OCI-LY7 (cell line): ENCODE measurements around the gene ATXN1. TPM values are rescaled to one million over a fixed set of nuclear protein-coding genes. Genes with fewer than 3 reads are reported as not detected.

Source experiments
- BruUV-seq: library from RNA; stranded (reverse); fragments of 400-500 nt; replicated peaks from 2 replicates; lab custom pipeline; 2021; lab: Mats Ljungman, UMichigan
- CTCF ChIA-PET: fragments of 300-600 bp; sonication (Branson Sonifier 250); formaldehyde crosslinking; loops from one replicate; lab custom pipeline; 2022; ENCODE audit warnings: antibody characterized with exemption; ENCODE audit not compliant: unreplicated experiment; lab: Charles Lee
- POLR2A ChIA-PET: fragments of 300-600 bp; sonication (Branson Sonifier 250); formaldehyde crosslinking; loops from one replicate; lab custom pipeline; 2022; ENCODE audit warnings: antibody characterized with exemption; lab: Charles Lee
- DNase-seq: peaks from one replicate; pipeline ENCODE4 v3.0.0-alpha.2; 2015; ENCODE audit warnings: low spot score
- H2AFZ ChIP-seq: fragments of 200-600 bp; sonication (generic), shearing (Covaris generic); 2 replicates; pipeline ENCODE4 v1.6.1; 2014; ENCODE audit warnings: mild to moderate bottlenecking, antibody characterized with exemption, low read length, moderate library complexity
- H3K27ac ChIP-seq: fragments of 200-600 bp; sonication (generic); 2 replicates; pipeline ENCODE4 v1.5.1; 2014; ENCODE audit warnings: mixed run types, low read depth, mild to moderate bottlenecking, moderate library complexity, low read length, inconsistent platforms; ENCODE audit not compliant: poor library complexity, severe bottlenecking
- H3K36me3 ChIP-seq: fragments of 200-600 bp; sonication (generic); 2 replicates; pipeline ENCODE4 v1.6.1; 2014; ENCODE audit warnings: mild to moderate bottlenecking, antibody characterized with exemption, low read length, moderate library complexity, mixed read lengths; ENCODE audit not compliant: insufficient read depth
- H3K4me1 ChIP-seq: fragments of 200-600 bp; sonication (generic); 2 replicates; pipeline ENCODE4 v1.5.1; 2014; ENCODE audit warnings: mild to moderate bottlenecking, low read length; ENCODE audit not compliant: insufficient read depth, poor library complexity, severe bottlenecking
- H3K4me2 ChIP-seq: fragments of 200-600 bp; sonication (generic); 2 replicates; pipeline ENCODE4 v1.6.1; 2014; ENCODE audit warnings: mild to moderate bottlenecking, low read length
- H3K4me3 ChIP-seq: fragments of 200-600 bp; sonication (generic); 2 replicates; pipeline ENCODE4 v1.5.1; 2014; ENCODE audit warnings: mild to moderate bottlenecking, low read depth, low read length; ENCODE audit not compliant: poor library complexity, severe bottlenecking
- H3K79me2 ChIP-seq: fragments of 200-600 bp; sonication (generic); 2 replicates; pipeline ENCODE4 v1.6.1; 2016; ENCODE audit warnings: low read depth, mild to moderate bottlenecking, low read length, moderate library complexity, mixed read lengths; ENCODE audit not compliant: insufficient read depth
- H3K9me2 ChIP-seq: fragments of 200-600 bp; sonication (generic); 2 replicates; pipeline ENCODE4 v1.6.1; 2016; ENCODE audit warnings: mild to moderate bottlenecking, low read length, mixed read lengths; ENCODE audit not compliant: insufficient read depth
- H3K9me3 ChIP-seq: fragments of 200-600 bp; sonication (generic); 2 replicates; pipeline ENCODE4 v1.6.1; 2014; ENCODE audit warnings: mild to moderate bottlenecking, mixed run types, low read length, mixed read lengths
- H4K20me1 ChIP-seq: fragments of 200-600 bp; sonication (generic); 2 replicates; pipeline ENCODE4 v1.6.1; 2014; ENCODE audit warnings: mild to moderate bottlenecking, antibody characterized with exemption, low read length, moderate library complexity, mixed read lengths; ENCODE audit not compliant: insufficient read depth
- EZH2phosphoT487 ChIP-seq: fragments of 200-600 bp; sonication (generic); IDR thresholded peaks from 2 replicates; pipeline ENCODE4 v1.6.1; 2018; ENCODE audit warnings: low read depth, borderline replicate concordance, mild to moderate bottlenecking, mixed run types, antibody characterized with exemption, low read length, moderate library complexity, mixed read lengths
- intact Hi-C: fragments of 100-400 bp; cut with micrococcal nuclease; formaldehyde crosslinking; loops from one replicate; pipeline ENCODE4 v1.10.0; 2022; ENCODE audit not compliant: unreplicated experiment
- total RNA-seq, 2 experiments: library from RNA; depleted of rRNA in 1 of 2; stranded (reverse); fragments of >200 nt in 1 of 2; shearing (Covaris generic) in 1 of 2; gene quantifications; 2 replicates each; pipeline ENCODE4 v1.2.3, GENCODE V29; 2014 to 2022
- TF ChIP-seq, protein P1 (sequence below): fragments of 200-600 bp; sonication (generic); conservative IDR thresholded peaks from 2 replicates; pipeline ENCODE4 v1.5.1; 2014; ENCODE audit warnings: mild to moderate bottlenecking, antibody characterized with exemption, low read length, moderate library complexity, mixed read lengths

Gene ATXN1
- total RNA-seq, 2 experiments from 2014 or later, result not detected

- DNase-seq, result no peak
- Histone ChIP-seq H3K27ac (no peak overlapping the region), H4K20me1 (no peaks in the 10 kb centered on the region), H2AFZ (no peak overlapping the region), H3K9me2 (no peaks in the 10 kb centered on the region), H3K36me3 (no peaks in the 10 kb centered on the region), H3K79me2 (no peaks in the 10 kb centered on the region), H3K9me3 (no peaks in the 10 kb centered on the region), H3K4me1 (no peaks in the 10 kb centered on the region), H3K4me2 (no peak overlapping the region), H3K4me3 (no peak overlapping the region)
- BruUV-seq, result no TSS peak
- CTCF ChIA-PET, result no interaction called here
- POLR2A ChIA-PET, result no interaction called here
- intact Hi-C loops, result no loop called here
- no peak for TF ChIP-seq EZH2phosphoT487
- TF ChIP-seq, protein P1, sequence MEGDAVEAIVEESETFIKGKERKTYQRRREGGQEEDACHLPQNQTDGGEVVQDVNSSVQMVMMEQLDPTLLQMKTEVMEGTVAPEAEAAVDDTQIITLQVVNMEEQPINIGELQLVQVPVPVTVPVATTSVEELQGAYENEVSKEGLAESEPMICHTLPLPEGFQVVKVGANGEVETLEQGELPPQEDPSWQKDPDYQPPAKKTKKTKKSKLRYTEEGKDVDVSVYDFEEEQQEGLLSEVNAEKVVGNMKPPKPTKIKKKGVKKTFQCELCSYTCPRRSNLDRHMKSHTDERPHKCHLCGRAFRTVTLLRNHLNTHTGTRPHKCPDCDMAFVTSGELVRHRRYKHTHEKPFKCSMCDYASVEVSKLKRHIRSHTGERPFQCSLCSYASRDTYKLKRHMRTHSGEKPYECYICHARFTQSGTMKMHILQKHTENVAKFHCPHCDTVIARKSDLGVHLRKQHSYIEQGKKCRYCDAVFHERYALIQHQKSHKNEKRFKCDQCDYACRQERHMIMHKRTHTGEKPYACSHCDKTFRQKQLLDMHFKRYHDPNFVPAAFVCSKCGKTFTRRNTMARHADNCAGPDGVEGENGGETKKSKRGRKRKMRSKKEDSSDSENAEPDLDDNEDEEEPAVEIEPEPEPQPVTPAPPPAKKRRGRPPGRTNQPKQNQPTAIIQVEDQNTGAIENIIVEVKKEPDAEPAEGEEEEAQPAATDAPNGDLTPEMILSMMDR, result no peak
Measured at GRCh38 chr6:16793828-16794412, 32.7 kb upstream of the ATXN1 start.

DNA sequence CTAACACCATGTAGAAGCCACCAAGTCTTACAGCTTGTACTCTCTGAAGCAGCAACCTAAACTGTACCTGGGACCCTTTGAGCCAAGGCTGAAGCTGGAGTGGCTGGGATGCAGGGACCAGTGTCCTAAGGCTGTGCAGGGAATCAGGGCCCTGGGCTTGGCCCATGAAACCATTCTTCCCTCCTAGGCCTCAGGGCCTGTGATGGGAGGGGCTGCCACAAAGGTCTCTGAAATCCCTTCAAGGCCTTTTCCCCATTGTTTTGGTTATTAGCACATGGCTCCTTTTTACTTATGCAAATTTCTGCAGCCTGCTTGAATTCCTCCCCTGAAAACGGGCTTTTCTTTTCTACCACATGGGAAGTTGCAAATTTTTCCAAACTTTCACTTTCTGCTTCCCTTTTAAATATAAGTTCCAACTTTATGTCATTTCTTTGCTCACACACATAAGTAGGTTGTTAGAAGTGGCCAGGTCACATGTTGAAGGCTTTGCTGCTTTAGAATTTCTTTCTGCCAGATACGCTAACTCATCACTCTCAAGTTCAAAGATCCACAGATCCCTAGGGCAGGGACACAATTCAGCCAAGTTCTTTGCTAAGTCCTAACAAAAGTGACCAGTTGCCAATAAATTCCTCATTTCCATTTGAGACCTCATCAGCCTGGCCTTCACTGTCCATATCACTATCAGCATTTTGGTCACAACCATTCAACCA, 28.2 kb upstream of the ATXN1 start:
- H3K4me3 ChIP-seq, result no peak overlapping the region
- intact Hi-C loops, result no loop called here
- BruUV-seq, result no TSS peak
- H3K4me1 ChIP-seq, result no peaks in the 10 kb centered on the region
- H3K36me3 ChIP-seq, result no peaks in the 10 kb centered on the region
- no peaks in the 10 kb centered on the region for H3K9me3 ChIP-seq
- TF ChIP-seq, protein P1, result no peak
- ChIA-PET POLR2A (no interaction called here), CTCF (no interaction called here)
- H3K4me2 ChIP-seq, result no peak overlapping the region
- DNase-seq, result no peak
- H3K9me2 ChIP-seq, result no peaks in the 10 kb centered on the region
- H2AFZ ChIP-seq, result no peak overlapping the region
- no peak overlapping the region for H3K27ac ChIP-seq
- H4K20me1 ChIP-seq, result no peaks in the 10 kb centered on the region
- H3K79me2 ChIP-seq, result no peaks in the 10 kb centered on the region

DNA sequence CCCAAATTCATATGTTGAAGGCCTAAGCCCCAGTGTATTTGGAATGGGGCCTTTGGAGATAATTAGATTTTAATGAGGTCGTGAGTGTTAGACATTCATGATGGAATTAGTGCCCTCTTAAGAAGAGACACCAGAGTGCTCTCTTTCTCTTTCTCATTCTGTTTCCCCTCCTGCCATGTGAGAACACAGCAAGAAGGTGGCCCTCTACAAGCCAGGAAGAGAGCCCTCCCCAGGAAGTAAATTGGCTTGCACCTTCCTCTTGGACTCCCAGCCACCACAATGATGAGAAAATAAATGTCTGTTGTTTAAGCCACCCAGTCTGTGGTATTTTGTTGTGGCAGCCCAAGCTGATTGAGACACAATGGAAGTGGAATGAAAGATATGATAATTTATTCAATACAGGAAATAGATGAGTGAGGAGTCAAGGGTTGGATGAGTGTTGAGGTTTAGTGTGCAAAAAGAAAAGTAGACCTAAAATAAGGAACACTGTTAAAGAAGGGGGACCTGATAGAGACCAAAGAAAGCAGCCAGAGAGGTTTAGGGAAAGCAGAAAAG, 25.9 kb upstream of the ATXN1 start:
- Histone ChIP-seq H4K20me1 (no peaks in the 10 kb centered on the region), H3K27ac (no peak overlapping the region), H3K4me2 (no peak overlapping the region), H3K4me1 (no peaks in the 10 kb centered on the region), H2AFZ (no peak overlapping the region), H3K9me3 (no peaks in the 10 kb centered on the region), H3K9me2 (no peaks in the 10 kb centered on the region), H3K36me3 (no peaks in the 10 kb centered on the region), H3K4me3 (no peak overlapping the region), H3K79me2 (no peaks in the 10 kb centered on the region)
- POLR2A ChIA-PET, result no interaction called here
- DNase-seq, result no peak
- BruUV-seq, result no TSS peak
- no peak for TF ChIP-seq EZH2phosphoT487
- TF ChIP-seq, protein P1, result no peak
- CTCF ChIA-PET, result no interaction called here
- intact Hi-C loops, result no loop called here
